Muscle layer of duodenum (tissue), 2 donors: ENCODE results near the gene C12orf76.
"Not testable (repeated sequence)": the region's sequence is repeated elsewhere in the genome, so short reads cannot be mapped to it uniquely, and the experiment has no call there.

Experiments used
- H3K27ac ChIP-seq: one replicate; pipeline ENCODE4 v1.7.0; 2013; ENCODE audit warnings: mild to moderate bottlenecking, low read length
- H3K27me3 ChIP-seq: one replicate; pipeline ENCODE4 v1.7.0; 2013; ENCODE audit warnings: low read depth, mild to moderate bottlenecking, control low read depth, low read length
- H3K36me3 ChIP-seq, 2 donors: one replicate each; pipeline ENCODE4 v1.7.0; 2013; ENCODE audit warnings: low read length in 2 of 2, control low read depth in 1 of 2, mild to moderate bottlenecking in 1 of 2; ENCODE audit not compliant: insufficient read depth in 2 of 2, control insufficient read depth in 1 of 2
- H3K4me1 ChIP-seq, 2 donors: one replicate each; pipeline ENCODE4 v1.7.0; 2013; ENCODE audit warnings: low read length in 2 of 2, mild to moderate bottlenecking in 2 of 2, control low read depth in 1 of 2, moderate library complexity in 1 of 2; ENCODE audit not compliant: insufficient read depth in 2 of 2, control insufficient read depth in 1 of 2
- H3K4me3 ChIP-seq, 2 donors: one replicate each; pipeline ENCODE4 v1.7.0; 2013; ENCODE audit warnings: low read length in 2 of 2, low read depth in 1 of 2, mild to moderate bottlenecking in 1 of 2
- H3K9me3 ChIP-seq, 2 donors: one replicate each; pipeline ENCODE4 v1.7.0; 2013; ENCODE audit warnings: low read length in 2 of 2, control low read depth in 1 of 2, mild to moderate bottlenecking in 1 of 2; ENCODE audit not compliant: control insufficient read depth in 1 of 2
- donor health status: healthy.

Gene C12orf76

GRCh38 chr12:110012137-110012536 lies 36.2 kb downstream of the C12orf76 start:
- H3K27me3 ChIP-seq = no peaks in the 10 kb centered on the region
- H3K27ac ChIP-seq = no peak overlapping the region
- peaks cover 9 to 22% of the 10 kb centered on the region in 2 donors for H3K36me3 ChIP-seq
- peaks cover 0 to 3% of the 10 kb centered on the region in 2 donors for H3K4me1 ChIP-seq
- H3K9me3 ChIP-seq = no peaks in the 10 kb centered on the region
- H3K4me3 ChIP-seq = no peak overlapping the region

GRCh38 chr12:110010853-110011723 lies 37.2 kb downstream of the C12orf76 start:
- H3K4me3 ChIP-seq = no peak overlapping the region
- peak overlapping the region; percentile 1 for H3K27ac ChIP-seq

GRCh38 chr12:110008681-110009398 lies 39.5 kb downstream of the C12orf76 start:
- not testable (repeated sequence) for H3K4me1 ChIP-seq, H3K9me3 ChIP-seq, H3K27me3 ChIP-seq, H3K27ac ChIP-seq, H3K4me3 ChIP-seq, H3K36me3 ChIP-seq

More at GRCh38 chr12:110010853-110011723, 37.2 kb downstream of the C12orf76 start:
- Histone ChIP-seq H3K4me1 (peaks cover 0 to 3% of the 10 kb centered on the region in 2 donors), H3K36me3 (peaks cover 9 to 22% of the 10 kb centered on the region in 2 donors), H3K27me3 (no peaks in the 10 kb centered on the region), H3K9me3 (no peaks in the 10 kb centered on the region)

- H3K27ac ChIP-seq = no peak overlapping the region
Measured at GRCh38 chr12:110007881-110008280, 40.4 kb downstream of the C12orf76 start.

GRCh38 chr12:110006115-110006514 lies 42.2 kb downstream of the C12orf76 start:
- H3K27ac ChIP-seq = no peak overlapping the region
- H3K36me3 ChIP-seq = peaks cover 0 to 4% of the 10 kb centered on the region in 2 donors
- no peak overlapping the region for H3K4me3 ChIP-seq
- H3K9me3 ChIP-seq = no peaks in the 10 kb centered on the region
- no peaks in the 10 kb centered on the region for H3K27me3 ChIP-seq
- H3K4me1 ChIP-seq = no peaks in the 10 kb centered on the region

More at GRCh38 chr12:110007881-110008280, 40.4 kb downstream of the C12orf76 start:
- Histone ChIP-seq H3K27me3 (no peaks in the 10 kb centered on the region), H3K4me3 (no peak overlapping the region), H3K4me1 (no peaks in the 10 kb centered on the region), H3K36me3 (peaks cover 0 to 10% of the 10 kb centered on the region in 2 donors), H3K9me3 (no peaks in the 10 kb centered on the region)

- no peak overlapping the region for H3K27ac ChIP-seq
- peaks cover 0 to 5% of the 10 kb centered on the region in 2 donors for H3K4me1 ChIP-seq
- peaks cover 0 to 4% of the 10 kb centered on the region in 2 donors for H3K36me3 ChIP-seq
- no peaks in the 10 kb centered on the region for H3K27me3 ChIP-seq
- no peak overlapping the region for H3K4me3 ChIP-seq
- H3K9me3 ChIP-seq = no peaks in the 10 kb centered on the region
Measured at GRCh38 chr12:110005319-110005973, 42.9 kb downstream of the C12orf76 start.

- no peak overlapping the region for H3K27ac ChIP-seq
- peaks cover 0 to 9% of the 10 kb centered on the region in 2 donors for H3K4me1 ChIP-seq
- H3K27me3 ChIP-seq = no peaks in the 10 kb centered on the region
- H3K36me3 ChIP-seq = peaks cover 0 to 4% of the 10 kb centered on the region in 2 donors
- no peaks in the 10 kb centered on the region for H3K9me3 ChIP-seq
- no peak overlapping the region for H3K4me3 ChIP-seq
Measured at GRCh38 chr12:110004598-110004997, 43.7 kb downstream of the C12orf76 start.

GRCh38 chr12:110002676-110003515 lies 45.4 kb downstream of the C12orf76 start:
- H3K4me1 ChIP-seq = peaks cover 0 to 9% of the 10 kb centered on the region in 2 donors
- peaks cover 0 to 4% of the 10 kb centered on the region in 2 donors for H3K36me3 ChIP-seq
- no peak overlapping the region for H3K4me3 ChIP-seq
- no peaks in the 10 kb centered on the region for H3K9me3 ChIP-seq
- H3K27ac ChIP-seq = no peak overlapping the region
- H3K27me3 ChIP-seq = no peaks in the 10 kb centered on the region

- Histone ChIP-seq H3K36me3 (peaks cover 0 to 4% of the 10 kb centered on the region in 2 donors), H3K4me1 (peaks cover 0 to 12% of the 10 kb centered on the region in 2 donors), H3K27ac (no peak overlapping the region), H3K4me3 (no peak overlapping the region), H3K27me3 (no peaks in the 10 kb centered on the region), H3K9me3 (no peaks in the 10 kb centered on the region)
Measured at GRCh38 chr12:110001596-110001995, 46.7 kb downstream of the C12orf76 start.

GRCh38 chr12:109999983-110000505 lies 48.3 kb downstream of the C12orf76 start:
- Histone ChIP-seq H3K27me3 (no peaks in the 10 kb centered on the region), H3K4me1 (peaks cover 0 to 15% of the 10 kb centered on the region in 2 donors), H3K36me3 (peaks cover 0 to 4% of the 10 kb centered on the region in 2 donors), H3K27ac (peak overlapping the region; percentile 75), H3K4me3 (peak overlapping the region; percentile 86 to 92), H3K9me3 (no peaks in the 10 kb centered on the region)
